Mucosa of gallbladder (tissue), 1 donor: ENCODE data around the gene ATP4B. TPM values are rescaled to one million over a fixed set of nuclear protein-coding genes. Genes with fewer than 3 reads are reported as not detected.

Experiments used
- DNase-seq: peaks from one replicate; pipeline ENCODE4 v3.0.0-alpha.2; 2020; ENCODE audit warnings: low spot score
- total RNA-seq: library from RNA; stranded (reverse); gene quantifications from one replicate; pipeline ENCODE4 v1.2.1, GENCODE V29; 2021
- donor health status: DM: no; HTN: no; CAD: no.

The ATP4B gene
- total RNA-seq, 1 donor from 2014 or later = not detected

GRCh38 chr13:113607889-113608635 is 49.9 kb downstream of the ATP4B start:
- no peak for DNase-seq

- no peak for DNase-seq
Measured at GRCh38 chr13:113607056-113607888, 50.7 kb downstream of the ATP4B start.

GRCh38 chr13:113605866-113606438 is 52.0 kb downstream of the ATP4B start:
- DNase-seq = no peak

GRCh38 chr13:113605461-113605860 is 52.5 kb downstream of the ATP4B start:
- DNase-seq = no peak

- no peak for DNase-seq
Measured at GRCh38 chr13:113604186-113604585, 53.8 kb downstream of the ATP4B start.

GRCh38 chr13:113603116-113603710 is 54.8 kb downstream of the ATP4B start:
- DNase-seq = no peak

- DNase-seq = no peak
Measured at GRCh38 chr13:113602291-113602988, 55.6 kb downstream of the ATP4B start.

- no peak for DNase-seq
Measured at GRCh38 chr13:113601166-113602070, 56.6 kb downstream of the ATP4B start.

- DNase-seq = no peak
Measured at GRCh38 chr13:113599391-113599790, 58.6 kb downstream of the ATP4B start.

Other genes starting within 250 kb of the ATP4B start
- 4.7 TPM for gene ADPRHL1, start 204.7 kb downstream of the ATP4B start, total RNA-seq
- 16.0 TPM for gene DCUN1D2, start 167.5 kb downstream of the ATP4B start, total RNA-seq
- 53.4 TPM for gene TFDP1, start 73.4 kb downstream of the ATP4B start, total RNA-seq
- not detected for gene GRK1, start 9.0 kb upstream of the ATP4B start, total RNA-seq
- gene TMEM255B, start 101.0 kb upstream of the ATP4B start, total RNA-seq = 17.0 TPM
- 118 TPM for gene GAS6, start 205.9 kb upstream of the ATP4B start, total RNA-seq